Mucosa of rectum (tissue), 2 donors: ENCODE data around the gene IGF1.
"Not testable (repeated sequence)": the region's sequence is repeated elsewhere in the genome, so short reads cannot be mapped to it uniquely, and the experiment has no call there.

Source experiments
- H3K27ac ChIP-seq, 2 donors: one replicate each; pipeline ENCODE4 v1.7.0; 2013; ENCODE audit warnings: inconsistent platforms in 2 of 2, low read depth in 2 of 2, low read length in 2 of 2
- H3K27me3 ChIP-seq, 2 donors: one replicate each; pipeline ENCODE4 v1.7.0; 2013; ENCODE audit warnings: low read length in 2 of 2; ENCODE audit not compliant: control insufficient read depth in 2 of 2, insufficient read depth in 2 of 2
- H3K36me3 ChIP-seq, 2 donors: one replicate each; pipeline ENCODE4 v1.7.0; 2013; ENCODE audit warnings: low read length in 2 of 2; ENCODE audit not compliant: control insufficient read depth in 2 of 2, insufficient read depth in 2 of 2
- H3K4me1 ChIP-seq, 2 donors: one replicate each; pipeline ENCODE4 v1.7.0; 2013; ENCODE audit warnings: low read length in 2 of 2, mild to moderate bottlenecking in 1 of 2; ENCODE audit not compliant: control insufficient read depth in 2 of 2, insufficient read depth in 2 of 2
- H3K4me3 ChIP-seq, 2 donors: one replicate each; pipeline ENCODE4 v1.7.0; 2013; ENCODE audit warnings: low read length in 2 of 2
- H3K9ac ChIP-seq, 2 donors: one replicate each; pipeline ENCODE4 v1.7.0; 2013; ENCODE audit warnings: low read length in 2 of 2, low read depth in 1 of 2, mild to moderate bottlenecking in 1 of 2
- H3K9me3 ChIP-seq, 2 donors: one replicate each; pipeline ENCODE4 v1.7.0; 2013; ENCODE audit warnings: low read length in 2 of 2; ENCODE audit not compliant: control insufficient read depth in 2 of 2
- donor health status: healthy.
- donor health status: Normal muscosa, but diverticular disease.

Gene IGF1

GRCh38 chr12:102371165-102371564 is 109.2 kb downstream of the IGF1 start:
- H3K4me1 ChIP-seq = no peaks in the 10 kb centered on the region
- H3K9me3 ChIP-seq = no peaks in the 10 kb centered on the region

DNA sequence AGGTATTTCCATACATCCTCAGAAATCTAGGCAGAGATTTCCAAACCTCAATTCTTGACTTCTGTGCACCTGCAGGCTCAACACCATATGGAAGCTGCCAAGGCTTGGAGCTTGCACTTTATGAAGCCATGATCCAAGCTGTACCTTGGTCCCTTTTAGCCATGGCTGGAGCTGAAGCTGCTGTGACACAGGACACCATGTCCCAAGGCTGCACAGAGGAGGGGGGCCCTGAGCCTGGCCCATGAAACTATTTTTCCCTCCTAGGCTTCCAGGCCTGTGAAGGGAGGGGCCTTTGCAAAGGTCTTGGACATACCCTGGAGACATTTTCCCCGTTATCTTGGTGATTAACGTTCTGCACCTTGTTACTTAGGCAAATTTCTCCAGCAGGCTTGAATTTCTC is 110.5 kb downstream of the IGF1 start:
- no peak overlapping the region for H3K9ac ChIP-seq
- H3K27me3 ChIP-seq = no peaks in the 10 kb centered on the region
- H3K36me3 ChIP-seq = no peaks in the 10 kb centered on the region
- H3K27ac ChIP-seq = no peak overlapping the region
- no peaks in the 10 kb centered on the region for H3K9me3 ChIP-seq
- no peak overlapping the region for H3K4me3 ChIP-seq
- H3K4me1 ChIP-seq = no peaks in the 10 kb centered on the region

More at GRCh38 chr12:102371165-102371564, 109.2 kb downstream of the IGF1 start:
- no peak overlapping the region for H3K4me3 ChIP-seq
- H3K9ac ChIP-seq = no peak overlapping the region
- no peaks in the 10 kb centered on the region for H3K36me3 ChIP-seq
- H3K27ac ChIP-seq = no peak overlapping the region
- H3K27me3 ChIP-seq = no peaks in the 10 kb centered on the region

DNA sequence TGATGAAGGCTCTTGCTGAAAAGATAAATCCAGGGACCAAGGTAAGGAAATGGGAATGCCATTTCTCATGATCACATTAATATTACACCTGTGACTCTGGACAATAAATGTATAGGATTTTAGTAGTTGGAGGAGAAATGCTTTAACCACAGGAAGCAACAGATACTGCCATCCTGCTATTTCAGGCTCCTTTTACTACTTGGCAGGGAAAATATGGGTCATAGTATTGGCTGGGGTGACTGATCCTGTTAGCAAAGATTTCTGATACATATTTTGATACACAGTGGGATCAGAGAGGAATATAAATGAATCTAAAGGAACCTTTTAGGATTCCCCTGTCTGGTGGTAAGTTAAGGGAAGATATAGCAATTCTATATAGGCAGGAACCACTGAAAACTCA is 115.0 kb downstream of the IGF1 start:
- no peaks in the 10 kb centered on the region for H3K9me3 ChIP-seq
- no peak overlapping the region for H3K27ac ChIP-seq
- H3K4me3 ChIP-seq = no peak overlapping the region
- no peaks in the 10 kb centered on the region for H3K27me3 ChIP-seq
- H3K9ac ChIP-seq = no peak overlapping the region
- no peaks in the 10 kb centered on the region for H3K36me3 ChIP-seq
- no peaks in the 10 kb centered on the region for H3K4me1 ChIP-seq

DNA sequence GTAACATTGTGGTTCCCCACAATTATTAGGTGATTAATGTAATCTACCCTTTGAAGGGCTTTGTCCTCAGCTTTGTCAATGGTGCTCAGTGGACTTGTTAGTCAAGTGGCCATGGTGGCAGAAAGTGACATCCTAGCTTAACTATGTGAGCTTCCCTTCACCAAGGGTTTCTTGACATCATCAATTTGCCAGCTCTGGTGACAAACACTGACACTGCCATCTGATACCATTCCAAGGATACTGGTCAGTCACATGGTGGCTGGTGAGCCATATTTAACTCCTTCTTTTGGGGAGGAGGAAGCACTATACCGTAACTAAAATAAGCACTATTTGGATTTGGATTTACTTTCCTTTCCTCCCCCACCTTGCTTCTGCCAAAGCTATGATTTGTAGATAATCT is 115.7 kb downstream of the IGF1 start:
- H3K27me3 ChIP-seq = peaks cover 0 to 2% of the 10 kb centered on the region in 2 donors
- no peak overlapping the region for H3K27ac ChIP-seq
- H3K4me3 ChIP-seq = no peak overlapping the region
- no peaks in the 10 kb centered on the region for H3K36me3 ChIP-seq
- H3K4me1 ChIP-seq = no peaks in the 10 kb centered on the region
- H3K9me3 ChIP-seq = no peaks in the 10 kb centered on the region
- H3K9ac ChIP-seq = no peak overlapping the region

DNA sequence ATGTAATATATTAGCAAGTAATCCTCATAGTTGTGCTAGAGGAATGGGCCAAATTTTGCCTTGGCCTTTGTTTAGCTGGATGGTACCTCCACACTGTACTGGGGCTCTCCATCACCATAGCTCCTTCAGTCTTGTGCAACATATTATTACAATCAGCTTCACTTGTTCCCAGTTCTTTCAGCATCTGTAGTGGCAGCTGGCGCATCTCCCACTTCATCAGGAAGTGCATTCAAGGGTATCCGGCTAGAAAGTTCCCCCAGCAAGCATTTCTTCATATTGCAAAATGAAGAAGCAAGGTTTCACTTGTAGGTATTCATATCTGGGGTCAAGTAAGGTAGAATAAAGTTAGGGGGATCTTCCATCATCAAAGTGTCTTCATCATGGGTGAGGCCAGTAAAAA is 123.7 kb downstream of the IGF1 start:
- Histone ChIP-seq H3K27me3 (peaks cover 0 to 2% of the 10 kb centered on the region in 2 donors), H3K27ac (no peak overlapping the region), H3K4me1 (no peaks in the 10 kb centered on the region), H3K4me3 (no peak overlapping the region), H3K9me3 (peaks cover 0 to 2% of the 10 kb centered on the region in 2 donors), H3K36me3 (no peaks in the 10 kb centered on the region), H3K9ac (no peak overlapping the region)

DNA sequence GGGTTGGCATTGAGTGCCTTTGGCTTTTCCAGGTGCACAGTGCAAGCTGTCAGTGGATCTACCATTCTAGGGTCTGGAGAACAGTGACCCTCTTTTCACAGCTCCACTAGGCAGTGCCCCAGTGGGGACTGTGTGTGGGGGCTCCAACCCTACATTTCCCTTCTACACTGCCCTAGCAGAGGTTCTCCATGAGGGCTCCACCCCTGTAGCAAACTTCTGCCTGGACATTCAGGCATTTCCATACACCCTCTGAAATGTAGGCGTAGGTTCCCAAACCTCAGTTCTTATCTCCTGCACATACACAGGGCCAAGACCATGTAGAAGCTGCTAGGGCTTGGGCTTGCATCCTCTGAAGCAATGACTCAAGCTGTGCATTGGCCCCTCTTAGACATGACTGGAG is 126.1 kb downstream of the IGF1 start:
- not testable (repeated sequence) for H3K9ac ChIP-seq, H3K27me3 ChIP-seq, H3K36me3 ChIP-seq, H3K9me3 ChIP-seq, H3K4me1 ChIP-seq, H3K27ac ChIP-seq, H3K4me3 ChIP-seq

GRCh38 chr12:102351322-102351721 is 129.0 kb downstream of the IGF1 start:
- H3K36me3 ChIP-seq = no peaks in the 10 kb centered on the region
- no peaks in the 10 kb centered on the region for H3K27me3 ChIP-seq
- no peak overlapping the region for H3K9ac ChIP-seq
- no peak overlapping the region for H3K27ac ChIP-seq
- H3K9me3 ChIP-seq = peaks cover 0 to 2% of the 10 kb centered on the region in 2 donors
- no peaks in the 10 kb centered on the region for H3K4me1 ChIP-seq
- H3K4me3 ChIP-seq = no peak overlapping the region

DNA sequence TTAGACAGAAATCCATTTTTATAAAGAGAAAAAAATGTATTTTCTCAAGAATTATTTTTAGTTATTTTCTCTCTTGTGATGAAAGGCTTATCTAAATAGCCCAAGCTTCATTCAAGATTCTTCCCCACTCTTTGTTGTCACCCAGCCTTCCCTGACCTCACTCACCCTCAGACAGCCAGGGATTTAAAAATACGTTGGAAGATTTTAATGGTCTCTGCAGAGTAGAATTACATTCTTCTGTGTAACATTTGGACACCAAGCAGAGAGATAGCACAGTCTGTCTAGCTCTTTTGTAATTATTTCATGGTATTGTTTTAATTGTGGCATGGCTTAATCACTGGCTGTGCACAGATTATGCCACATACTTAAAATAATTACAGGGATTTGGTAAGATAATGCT is 130.3 kb downstream of the IGF1 start:
- Histone ChIP-seq H3K4me3 (no peak overlapping the region), H3K9me3 (peaks cover 0 to 2% of the 10 kb centered on the region in 2 donors), H3K27me3 (no peaks in the 10 kb centered on the region), H3K36me3 (no peaks in the 10 kb centered on the region), H3K9ac (no peak overlapping the region), H3K27ac (no peak overlapping the region), H3K4me1 (no peaks in the 10 kb centered on the region)

- Histone ChIP-seq H3K9me3 (no peaks in the 10 kb centered on the region), H3K4me3 (no peak overlapping the region), H3K27me3 (no peaks in the 10 kb centered on the region), H3K36me3 (no peaks in the 10 kb centered on the region), H3K9ac (no peak overlapping the region), H3K4me1 (no peaks in the 10 kb centered on the region), H3K27ac (no peak overlapping the region)
These were observed 131.3 kb downstream of the IGF1 start for GRCh38 chr12:102349079-102349478.

DNA sequence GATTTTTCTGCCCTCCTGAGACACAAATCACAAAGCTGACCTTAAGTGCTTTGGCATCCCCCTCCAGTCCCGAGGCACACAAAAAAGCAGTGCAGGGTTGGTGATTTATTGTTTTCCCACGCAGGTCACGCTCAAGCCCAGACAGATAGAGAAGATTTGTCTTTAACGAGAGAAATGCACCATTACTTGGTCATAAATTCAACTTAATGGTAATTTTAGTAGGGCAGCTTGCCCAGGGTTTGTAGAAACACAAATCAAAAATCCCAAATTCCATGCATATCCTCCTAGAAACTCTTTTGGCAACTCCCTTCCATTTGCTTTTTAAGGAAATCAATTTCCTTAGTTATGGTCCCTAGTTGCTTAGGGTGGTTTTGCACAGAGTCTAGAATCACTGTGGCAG is 132.6 kb downstream of the IGF1 start:
- Histone ChIP-seq H3K27me3 (no peaks in the 10 kb centered on the region), H3K4me3 (no peak overlapping the region), H3K36me3 (no peaks in the 10 kb centered on the region), H3K9me3 (no peaks in the 10 kb centered on the region), H3K4me1 (no peaks in the 10 kb centered on the region), H3K27ac (no peak overlapping the region), H3K9ac (no peak overlapping the region)
